Measurements from ENCODE around the gene NRXN3. TPM values are rescaled to one million over a fixed set of nuclear protein-coding genes. Genes with fewer than 3 reads are reported as not detected.

The NRXN3 gene
- total and polyA plus RNA-seq, 2 of the 4 experiments (the other 2 are of a cell fraction) = 4.8 to 25.1 TPM

GRCh38 chr14:78690836-78691235 lies 520.7 kb downstream of the NRXN3 start:
- no peak for DNase-seq
- intact Hi-C loops (cut with micrococcal nuclease) = loop anchor here (10.0 kb wide), 1 partner anchor 826 kb away; no protein-coding TSS in a partner anchor
- dilution Hi-C loops (cut with HindIII; ENCODE audit: low sequenced_read_pairs, unreplicated experiment) = no loop called here

More at GRCh38 chr14:78690836-78691235, 520.7 kb downstream of the NRXN3 start:
- Histone ChIP-seq H4K20me1 (ENCODE audit: insufficient read depth, low read length) (no peaks in the 10 kb centered on the region), H3K4me2 (ENCODE audit: low read depth, low read length) (no peak overlapping the region), H3K4me3 (ENCODE audit: insufficient read depth, low read depth, low read length) (no peak overlapping the region), H3K36me3 (ENCODE audit: control insufficient read depth, insufficient read depth, low read length) (no peaks in the 10 kb centered on the region), H3K18ac (ENCODE audit: low read depth, low read length) (no peak overlapping the region), H2BK5ac (ENCODE audit: low read depth, low read length, poor library complexity, severe bottlenecking) (no peak overlapping the region), H2BK120ac (ENCODE audit: low read depth, low read length) (no peak overlapping the region), H3K23ac (ENCODE audit: low read depth, low read length) (no peak overlapping the region), H4K5ac (ENCODE audit: low read depth, low read length) (no peak overlapping the region), H3K9ac (ENCODE audit: low read depth, low read length) (no peak overlapping the region), H3K79me1 (ENCODE audit: low read depth in 1 of 2, low read length in 2 of 2) (no peaks in the 10 kb centered on the region), H3K56ac (ENCODE audit: extremely low read depth, insufficient read depth, low read length) (no peak overlapping the region), H3K27ac (ENCODE audit: insufficient read depth, low read length) (no peak overlapping the region), H2BK20ac (ENCODE audit: low read depth, low read length) (no peak overlapping the region), H3K14ac (replicated peaks; ENCODE audit: low read depth, low read length) (no peak overlapping the region), H3K4me1 (ENCODE audit: control insufficient read depth, insufficient read depth, low read length) (no peaks in the 10 kb centered on the region), H2AK9ac (replicated peaks; ENCODE audit: low read depth, low read length, poor library complexity) (no peak overlapping the region), H2BK15ac (ENCODE audit: low read depth, low read length) (no peak overlapping the region), H3K27me3 (ENCODE audit: control insufficient read depth, insufficient read depth, low read length) (no peaks in the 10 kb centered on the region), H3K9me1 (ENCODE audit: insufficient read depth, low read length) (no peaks in the 10 kb centered on the region), H2AK5ac (ENCODE audit: low read depth, low read length) (no peak overlapping the region), H4K91ac (ENCODE audit: insufficient read depth, low read depth, low read length) (no peak overlapping the region), H4K8ac (ENCODE audit: low read depth in 2 of 2, low read length in 2 of 2) (no peak overlapping the region), H3K9me3 (ENCODE audit: control insufficient read depth, insufficient read depth, low read length) (no peaks in the 10 kb centered on the region), H2AFZ (replicated peaks; ENCODE audit: low read length, poor library complexity) (no peak overlapping the region), H3K4ac (ENCODE audit: low read depth, low read length) (no peak overlapping the region)
- BruUV-seq (replicated peaks) = no TSS peak
- TF ChIP-seq RCOR1 (IDR thresholded peaks at IDR 0.05; ENCODE audit: insufficient replicate concordance, low read length) = no peak
- TF ChIP-seq ELK1 (IDR thresholded peaks at IDR 0.05; ENCODE audit: borderline replicate concordance, low read depth, low read length) = no peak
- WGBS, 2 experiments (ENCODE audit: extremely low coverage in 2 of 2, insufficient read length in 1 of 2) = 39% methylated on average over 2 of the region's 2 CpGs; no CpG with 5 or more reads in 1 of the 2 experiments
- in situ Hi-C loops (cut with MboI; ENCODE audit: low sequenced_read_pairs) = no loop called here
- ChIA-PET CTCF (no interaction called here), POLR2A (ENCODE audit: unreplicated experiment) (no interaction called here)
- no peak for ATAC-seq (ENCODE audit: low read depth)

Measured in IMR-90 (cell line).